A549 (cell line): Measurements from ENCODE around the gene PCYT1B. TPM values are rescaled to one million over a fixed set of nuclear protein-coding genes. Genes with fewer than 3 reads are reported as not detected.

Experiments used
- ATAC-seq, 2 experiments: fragments of 200-7000 bp in 1 of 2; fragments of >200 bp in 1 of 2; cut with Nextera tagmentation in 1 of 2; cut with Tn5 transposase in 1 of 2; 3 replicates each; pipeline versions ENCODE4 v1.8.0 to v1.9.1; 2018 to 2020; ENCODE audit warnings: mild to moderate bottlenecking in 1 of 2, moderate library complexity in 1 of 2
- CTCF ChIA-PET: fragments of 300-600 bp; sonication (Branson Sonifier 250); formaldehyde crosslinking; extraction: SDS; loops from one replicate; lab custom pipeline; 2021; ENCODE audit warnings: antibody characterized with exemption, inconsistent platforms; lab: Yijun Ruan, JAX
- POLR2A ChIA-PET: fragments of 350-600 bp; formaldehyde crosslinking; extraction: SDS; loops from one replicate; lab custom pipeline; 2021; ENCODE audit warnings: antibody characterized with exemption, inconsistent platforms; lab: Yijun Ruan, JAX
- DNase-seq, 2 experiments: peaks; one replicate each; pipeline versions ENCODE4 v3.0.0 to v3.0.0-alpha.2; 2011 to 2016; ENCODE audit warnings: low read depth in 1 of 2, low spot score in 1 of 2
- FAIRE-seq: peaks from 2 replicates; lab custom pipeline; 2011; peaks lifted over from hg19 to GRCh38; lab: Jason Lieb, UNC
- H3K27ac ChIP-seq, 2 experiments: fragments of >200 bp; sonication (Bioruptor Twin); formaldehyde crosslinking; 3 replicates each; pipeline ENCODE4 v1.5.1; 2016 to 2017
- H3K4me1 ChIP-seq: fragments of >200 bp; sonication (Bioruptor Twin); formaldehyde crosslinking; 3 replicates; pipeline ENCODE4 v1.6.1; 2016
- H3K4me2 ChIP-seq: fragments of >200 bp; sonication (Bioruptor Twin); formaldehyde crosslinking; 3 replicates; pipeline ENCODE4 v1.6.1; 2016
- H3K4me3 ChIP-seq: fragments of >200 bp; sonication (Bioruptor Twin); formaldehyde crosslinking; 3 replicates; pipeline ENCODE4 v1.5.1; 2016
- H3K9me3 ChIP-seq: fragments of >200 bp; sonication (Bioruptor Twin); formaldehyde crosslinking; 3 replicates; pipeline ENCODE4 v1.6.1; 2016
- CEBPB ChIP-seq, 2 experiments: fragments of >200 bp in 1 of 2; sonication (Bioruptor Twin) in 1 of 2; formaldehyde crosslinking in 1 of 2; IDR thresholded peaks; 2 replicates each; pipeline ENCODE4 v1.6.1; 2012 to 2016
- CHD2 ChIP-seq: fragments of 150-350 bp; IDR thresholded peaks from 2 replicates; pipeline ENCODE4 v1.6.1; 2014; ENCODE audit warnings: low read length; ENCODE audit not compliant: partially characterized antibody
- EP300 ChIP-seq, 2 experiments: fragments of >200 bp; sonication (Bioruptor Twin); formaldehyde crosslinking; IDR thresholded peaks; 2 replicates in 1 of 2; 3 replicates in 1 of 2; pipeline ENCODE4 v1.6.1; 2016 to 2017
- FOXS1 ChIP-seq: fragments of 250-450 bp; sonication (Bioruptor Pico); IDR thresholded peaks from 2 replicates; pipeline ENCODE4 v1.5.0; 2020; ENCODE audit warnings: mild to moderate bottlenecking, moderate library complexity
- HOXB13 ChIP-seq: fragments of 250-450 bp; sonication (Bioruptor Pico); IDR thresholded peaks from 2 replicates; pipeline ENCODE4 v1.5.0; 2020; ENCODE audit warnings: low read depth, mild to moderate bottlenecking, moderate library complexity
- JUN ChIP-seq, 2 experiments: fragments of >200 bp; sonication (Bioruptor Twin); formaldehyde crosslinking; IDR thresholded peaks; 2 replicates in 1 of 2; 3 replicates in 1 of 2; pipeline ENCODE4 v1.6.1; 2016 to 2017
- MAZ ChIP-seq: fragments of 150-350 bp; IDR thresholded peaks from 2 replicates; pipeline ENCODE4 v1.6.1; 2014; ENCODE audit warnings: antibody characterized with exemption, low read depth, low read length, borderline replicate concordance
- MYC ChIP-seq: IDR thresholded peaks from 2 replicates; pipeline ENCODE4 v1.6.1; 2012; ENCODE audit warnings: mild to moderate bottlenecking, inconsistent platforms, low read length, improper control_type of control experiment, borderline replicate concordance
- NFE2L2 ChIP-seq: fragments of 150-350 bp; conservative IDR thresholded peaks from 2 replicates; pipeline ENCODE4 v1.6.1; 2014; ENCODE audit warnings: low read length
- NPAS2 ChIP-seq: fragments of 250-450 bp; sonication (Bioruptor Pico); IDR thresholded peaks from 2 replicates; pipeline ENCODE4 v1.8.0; 2022; ENCODE audit warnings: mild to moderate bottlenecking, moderate library complexity, borderline replicate concordance
- POLR2A ChIP-seq: IDR thresholded peaks from 2 replicates; pipeline ENCODE4 v1.6.1; 2012; ENCODE audit warnings: mild to moderate bottlenecking, low read length
- POLR2AphosphoS2 ChIP-seq: conservative IDR thresholded peaks from 2 replicates; pipeline ENCODE4 v1.6.1; 2012; ENCODE audit warnings: low read length, improper control_type of control experiment, inconsistent platforms
- TFCP2L1 ChIP-seq: fragments of 250-450 bp; sonication (Bioruptor Pico); IDR thresholded peaks from 2 replicates; pipeline ENCODE4 v1.5.0; 2021; ENCODE audit warnings: mild to moderate bottlenecking
- TP53 ChIP-seq: fragments of 250-450 bp; sonication (Bioruptor Pico); IDR thresholded peaks from 2 replicates; pipeline ENCODE4 v1.5.0; 2021; ENCODE audit warnings: mild to moderate bottlenecking, moderate library complexity
- WGBS: methylation state at CpG from one replicate; pipeline ENCODE4 v1.1.6; 2017; ENCODE audit errors: missing lambda C conversion rate; 5-methylcytosine and 5-hydroxymethylcytosine counted together
- polyA minus RNA-seq: library from RNA; depleted of rRNA, polyadenylated mRNA; stranded (reverse); fragments of >200 nt; gene quantifications from 2 replicates; pipeline ENCODE4 v1.2.3, GENCODE V29; 2011; rRNA and poly(A)+ RNA removed
- polyA plus RNA-seq, 4 experiments: library from polyadenylated mRNA; depleted of rRNA in 3 of 4; stranded (reverse); fragments of >200 nt; fragmentation: RNase III in 1 of 4; extraction: RNeasy Plus Mini Kit Qiagen cat#74134 plus additional on column Dnase treatment in 1 of 4; gene quantifications; 2 replicates in 3 of 4; 3 replicates in 1 of 4; pipeline ENCODE4 v1.2.3, GENCODE V29; 2011 to 2017
- TF ChIP-seq, protein P1 (sequence below): fragments of 250-450 bp; sonication (Bioruptor Pico); IDR thresholded peaks from 2 replicates; pipeline ENCODE4 v1.5.0; 2020; ENCODE audit warnings: low read depth, mild to moderate bottlenecking, moderate library complexity
- TF ChIP-seq, protein P2 (sequence below): fragments of >200 bp; sonication (Bioruptor Twin); formaldehyde crosslinking; IDR thresholded peaks from 3 replicates; pipeline ENCODE4 v1.5.1; 2016
- TF ChIP-seq, protein P3 (sequence below): fragments of >200 bp; sonication (Bioruptor Twin); formaldehyde crosslinking; IDR thresholded peaks from 2 replicates; pipeline ENCODE4 v1.6.1; 2016
- TF ChIP-seq, protein P4 (sequence below): IDR thresholded peaks from 2 replicates; pipeline ENCODE4 v1.6.1; 2012
- TF ChIP-seq, protein P5 (sequence below): fragments of 200-600 bp; sonication (generic); IDR thresholded peaks from 2 replicates; pipeline ENCODE4 v1.6.1; 2016; ENCODE audit warnings: antibody characterized with exemption, mild to moderate bottlenecking, moderate library complexity
- TF ChIP-seq, protein P6 (sequence below): fragments of 450-650 bp; IDR thresholded peaks from 2 replicates; pipeline ENCODE4 v1.6.1; 2014; ENCODE audit warnings: antibody characterized with exemption

PCYT1B gene
- not detected in 2 replicates for polyA plus RNA-seq (2011; rRNA removed)
- polyA plus RNA-seq (2012; cell fraction: cytosol; rRNA removed): 0.01 TPM in 1 of 2 replicates, not detected in the other
- not detected in 2 replicates for polyA plus RNA-seq (2012; cell fraction: nucleus; rRNA removed)
- 0.05 TPM in 1 of 3 replicates, not detected in the others for polyA plus RNA-seq (2017; fragmentation: RNase III; extraction: RNeasy Plus Mini Kit Qiagen cat#74134 plus additional on column Dnase treatment)
- polyA minus RNA-seq: 0.12 TPM in 1 of 2 replicates, not detected in the other

DNA sequence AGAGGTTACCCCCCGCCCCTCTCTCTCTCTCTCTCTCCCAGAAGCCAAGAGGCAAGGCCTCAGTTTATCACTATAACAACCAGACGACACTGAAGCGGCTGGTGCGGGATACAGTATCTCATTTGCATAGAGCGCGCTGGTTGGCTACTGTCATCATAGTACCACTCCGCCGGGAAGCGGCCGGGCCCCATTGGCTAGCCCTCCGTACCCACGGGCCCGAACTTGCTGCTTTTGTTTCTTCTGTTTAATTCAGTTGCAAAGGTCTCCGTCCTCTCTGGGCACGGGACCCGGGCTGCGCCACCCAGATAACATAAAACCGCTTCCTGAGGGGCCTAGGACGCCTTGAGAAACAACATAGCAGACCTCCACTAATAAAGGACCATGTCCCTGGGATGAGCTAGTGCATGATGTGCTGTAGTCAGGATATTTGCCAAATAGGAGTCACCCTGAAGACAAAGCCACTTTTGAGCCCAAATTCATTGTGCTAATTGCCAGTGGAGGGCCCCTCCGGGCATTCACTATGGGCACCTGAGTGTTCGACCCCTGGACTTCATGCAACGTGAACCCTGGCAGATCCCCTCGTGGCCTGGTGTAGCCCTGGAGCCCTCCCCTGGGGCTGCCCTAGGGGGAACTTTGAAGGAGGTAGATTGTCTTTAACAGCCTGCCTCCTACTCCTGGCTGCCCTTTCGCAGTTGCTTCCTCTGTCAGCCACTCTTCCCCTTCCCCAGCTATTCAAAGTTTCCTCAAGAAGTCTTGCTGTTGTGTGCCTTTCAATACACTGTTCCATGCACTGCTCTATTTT is at the start of gene PCYT1B:
PCYT1B (minus strand) TSS at position 91 of the 802 bp plus-strand sequence. CDS start 242 bp downstream, outside the sequence.
- Histone ChIP-seq H3K27ac (no peak within 1 kb of the TSS), H3K4me1 (peaks cover 16% of the 10 kb centered on the region), H3K4me3 (no peak within 1 kb of the TSS), H3K4me2 (peak within 1 kb of the TSS; percentile 21; the same call in 1 of the 3 replicates), H3K9me3 (no peaks in the 10 kb centered on the region)
- no peak for FAIRE-seq
- TF ChIP-seq, protein P1, sequence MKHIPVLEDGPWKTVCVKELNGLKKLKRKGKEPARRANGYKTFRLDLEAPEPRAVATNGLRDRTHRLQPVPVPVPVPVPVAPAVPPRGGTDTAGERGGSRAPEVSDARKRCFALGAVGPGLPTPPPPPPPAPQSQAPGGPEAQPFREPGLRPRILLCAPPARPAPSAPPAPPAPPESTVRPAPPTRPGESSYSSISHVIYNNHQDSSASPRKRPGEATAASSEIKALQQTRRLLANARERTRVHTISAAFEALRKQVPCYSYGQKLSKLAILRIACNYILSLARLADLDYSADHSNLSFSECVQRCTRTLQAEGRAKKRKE (CRISPR knock-in tag): no peak
- TF ChIP-seq, protein P2, sequence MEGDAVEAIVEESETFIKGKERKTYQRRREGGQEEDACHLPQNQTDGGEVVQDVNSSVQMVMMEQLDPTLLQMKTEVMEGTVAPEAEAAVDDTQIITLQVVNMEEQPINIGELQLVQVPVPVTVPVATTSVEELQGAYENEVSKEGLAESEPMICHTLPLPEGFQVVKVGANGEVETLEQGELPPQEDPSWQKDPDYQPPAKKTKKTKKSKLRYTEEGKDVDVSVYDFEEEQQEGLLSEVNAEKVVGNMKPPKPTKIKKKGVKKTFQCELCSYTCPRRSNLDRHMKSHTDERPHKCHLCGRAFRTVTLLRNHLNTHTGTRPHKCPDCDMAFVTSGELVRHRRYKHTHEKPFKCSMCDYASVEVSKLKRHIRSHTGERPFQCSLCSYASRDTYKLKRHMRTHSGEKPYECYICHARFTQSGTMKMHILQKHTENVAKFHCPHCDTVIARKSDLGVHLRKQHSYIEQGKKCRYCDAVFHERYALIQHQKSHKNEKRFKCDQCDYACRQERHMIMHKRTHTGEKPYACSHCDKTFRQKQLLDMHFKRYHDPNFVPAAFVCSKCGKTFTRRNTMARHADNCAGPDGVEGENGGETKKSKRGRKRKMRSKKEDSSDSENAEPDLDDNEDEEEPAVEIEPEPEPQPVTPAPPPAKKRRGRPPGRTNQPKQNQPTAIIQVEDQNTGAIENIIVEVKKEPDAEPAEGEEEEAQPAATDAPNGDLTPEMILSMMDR: no peak
- TF ChIP-seq, protein P3, sequence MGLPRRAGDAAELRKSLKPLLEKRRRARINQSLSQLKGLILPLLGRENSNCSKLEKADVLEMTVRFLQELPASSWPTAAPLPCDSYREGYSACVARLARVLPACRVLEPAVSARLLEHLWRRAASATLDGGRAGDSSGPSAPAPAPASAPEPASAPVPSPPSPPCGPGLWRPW: no peak
- TF ChIP-seq EP300 (IDR thresholded peaks at IDR 0.05) (no peak), TP53 (CRISPR knock-in tag) (no peak), FOXS1 (CRISPR knock-in tag) (no peak), CEBPB (IDR thresholded peaks at IDR 0.05) (no peak), MAZ (no peak), HOXB13 (CRISPR knock-in tag) (no peak), POLR2AphosphoS2 (no peak), TFCP2L1 (CRISPR knock-in tag) (no peak), MYC (no peak), NFE2L2 (no peak), CHD2 (no peak), JUN (IDR thresholded peaks at IDR 0.05) (no peak), POLR2A (no peak), NPAS2 (CRISPR knock-in tag) (no peak)
- TF ChIP-seq, protein P4, sequence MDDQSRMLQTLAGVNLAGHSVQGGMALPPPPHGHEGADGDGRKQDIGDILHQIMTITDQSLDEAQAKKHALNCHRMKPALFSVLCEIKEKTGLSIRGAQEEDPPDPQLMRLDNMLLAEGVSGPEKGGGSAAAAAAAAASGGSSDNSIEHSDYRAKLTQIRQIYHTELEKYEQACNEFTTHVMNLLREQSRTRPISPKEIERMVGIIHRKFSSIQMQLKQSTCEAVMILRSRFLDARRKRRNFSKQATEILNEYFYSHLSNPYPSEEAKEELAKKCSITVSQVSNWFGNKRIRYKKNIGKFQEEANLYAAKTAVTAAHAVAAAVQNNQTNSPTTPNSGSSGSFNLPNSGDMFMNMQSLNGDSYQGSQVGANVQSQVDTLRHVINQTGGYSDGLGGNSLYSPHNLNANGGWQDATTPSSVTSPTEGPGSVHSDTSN: no peak
- TF ChIP-seq, protein P5, sequence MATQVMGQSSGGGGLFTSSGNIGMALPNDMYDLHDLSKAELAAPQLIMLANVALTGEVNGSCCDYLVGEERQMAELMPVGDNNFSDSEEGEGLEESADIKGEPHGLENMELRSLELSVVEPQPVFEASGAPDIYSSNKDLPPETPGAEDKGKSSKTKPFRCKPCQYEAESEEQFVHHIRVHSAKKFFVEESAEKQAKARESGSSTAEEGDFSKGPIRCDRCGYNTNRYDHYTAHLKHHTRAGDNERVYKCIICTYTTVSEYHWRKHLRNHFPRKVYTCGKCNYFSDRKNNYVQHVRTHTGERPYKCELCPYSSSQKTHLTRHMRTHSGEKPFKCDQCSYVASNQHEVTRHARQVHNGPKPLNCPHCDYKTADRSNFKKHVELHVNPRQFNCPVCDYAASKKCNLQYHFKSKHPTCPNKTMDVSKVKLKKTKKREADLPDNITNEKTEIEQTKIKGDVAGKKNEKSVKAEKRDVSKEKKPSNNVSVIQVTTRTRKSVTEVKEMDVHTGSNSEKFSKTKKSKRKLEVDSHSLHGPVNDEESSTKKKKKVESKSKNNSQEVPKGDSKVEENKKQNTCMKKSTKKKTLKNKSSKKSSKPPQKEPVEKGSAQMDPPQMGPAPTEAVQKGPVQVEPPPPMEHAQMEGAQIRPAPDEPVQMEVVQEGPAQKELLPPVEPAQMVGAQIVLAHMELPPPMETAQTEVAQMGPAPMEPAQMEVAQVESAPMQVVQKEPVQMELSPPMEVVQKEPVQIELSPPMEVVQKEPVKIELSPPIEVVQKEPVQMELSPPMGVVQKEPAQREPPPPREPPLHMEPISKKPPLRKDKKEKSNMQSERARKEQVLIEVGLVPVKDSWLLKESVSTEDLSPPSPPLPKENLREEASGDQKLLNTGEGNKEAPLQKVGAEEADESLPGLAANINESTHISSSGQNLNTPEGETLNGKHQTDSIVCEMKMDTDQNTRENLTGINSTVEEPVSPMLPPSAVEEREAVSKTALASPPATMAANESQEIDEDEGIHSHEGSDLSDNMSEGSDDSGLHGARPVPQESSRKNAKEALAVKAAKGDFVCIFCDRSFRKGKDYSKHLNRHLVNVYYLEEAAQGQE: no peak
- TF ChIP-seq, protein P6, sequence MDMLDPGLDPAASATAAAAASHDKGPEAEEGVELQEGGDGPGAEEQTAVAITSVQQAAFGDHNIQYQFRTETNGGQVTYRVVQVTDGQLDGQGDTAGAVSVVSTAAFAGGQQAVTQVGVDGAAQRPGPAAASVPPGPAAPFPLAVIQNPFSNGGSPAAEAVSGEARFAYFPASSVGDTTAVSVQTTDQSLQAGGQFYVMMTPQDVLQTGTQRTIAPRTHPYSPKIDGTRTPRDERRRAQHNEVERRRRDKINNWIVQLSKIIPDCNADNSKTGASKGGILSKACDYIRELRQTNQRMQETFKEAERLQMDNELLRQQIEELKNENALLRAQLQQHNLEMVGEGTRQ: no peak
- WGBS: 58% methylated on average over 18 of the region's 24 CpGs
- peak; percentile 52 to 70; a peak in 5 of 6 replicates for ATAC-seq
- ChIA-PET POLR2A (no interaction called here), CTCF (no interaction called here)
- no peak for DNase-seq
